Ramos (cell line): Measurements from ENCODE around the gene GRPR.
"Not testable (repeated sequence)": the region's sequence is repeated elsewhere in the genome, so short reads cannot be mapped to it uniquely, and the experiment has no call there.

Source experiments
- in situ Hi-C: fragments of 300-500 bp; cut with MboI; formaldehyde crosslinking; loops from one replicate; pipeline ENCODE4 v1.14.3; 2022; ENCODE audit warnings: low sequenced_read_pairs; ENCODE audit not compliant: unreplicated experiment

The GRPR gene

GRCh38 chrX:16172391-16172790 lies 49.0 kb downstream of the GRPR start:
- in situ Hi-C loops, result no loop called here

- in situ Hi-C loops, result no loop called here
These were observed 52.1 kb downstream of the GRPR start for GRCh38 chrX:16175329-16176061.

GRCh38 chrX:16177260-16177659 lies 53.9 kb downstream of the GRPR start:
- in situ Hi-C loops, result no loop called here

- in situ Hi-C loops, result not testable (repeated sequence)
These were observed 60.5 kb downstream of the GRPR start for GRCh38 chrX:16183843-16184242.

- in situ Hi-C loops, result no loop called here
These were observed 62.4 kb downstream of the GRPR start for GRCh38 chrX:16185725-16186136.

- in situ Hi-C loops, result no loop called here
These were observed 63.1 kb downstream of the GRPR start for GRCh38 chrX:16186380-16187007.

GRCh38 chrX:16187024-16187760 lies 63.8 kb downstream of the GRPR start:
- in situ Hi-C loops, result no loop called here

GRCh38 chrX:16188687-16189086 lies 65.3 kb downstream of the GRPR start:
- in situ Hi-C loops, result no loop called here

- in situ Hi-C loops, result no loop called here
These were observed 68.2 kb downstream of the GRPR start for GRCh38 chrX:16191605-16192004.

- in situ Hi-C loops, result no loop called here
These were observed 73.5 kb downstream of the GRPR start for GRCh38 chrX:16196829-16197228.

- in situ Hi-C loops, result no loop called here
These were observed 76.0 kb downstream of the GRPR start for GRCh38 chrX:16199343-16199742.

GRCh38 chrX:16202943-16203342 lies 79.6 kb downstream of the GRPR start:
- in situ Hi-C loops, result no loop called here
